Activated naive CD4-positive, alpha-beta T cell treated with Interleukin-2 at 50 U/mL for 16 hours (primary cell): ENCODE measurements around the gene SRGAP2C.
"Not testable (repeated sequence)": the region's sequence is repeated elsewhere in the genome, so short reads cannot be mapped to it uniquely, and the experiment has no call there.

Experiments
- DNase-seq: peaks from one replicate; pipeline ENCODE4 v3.0.0-alpha.2; 2020

SRGAP2C gene

DNA sequence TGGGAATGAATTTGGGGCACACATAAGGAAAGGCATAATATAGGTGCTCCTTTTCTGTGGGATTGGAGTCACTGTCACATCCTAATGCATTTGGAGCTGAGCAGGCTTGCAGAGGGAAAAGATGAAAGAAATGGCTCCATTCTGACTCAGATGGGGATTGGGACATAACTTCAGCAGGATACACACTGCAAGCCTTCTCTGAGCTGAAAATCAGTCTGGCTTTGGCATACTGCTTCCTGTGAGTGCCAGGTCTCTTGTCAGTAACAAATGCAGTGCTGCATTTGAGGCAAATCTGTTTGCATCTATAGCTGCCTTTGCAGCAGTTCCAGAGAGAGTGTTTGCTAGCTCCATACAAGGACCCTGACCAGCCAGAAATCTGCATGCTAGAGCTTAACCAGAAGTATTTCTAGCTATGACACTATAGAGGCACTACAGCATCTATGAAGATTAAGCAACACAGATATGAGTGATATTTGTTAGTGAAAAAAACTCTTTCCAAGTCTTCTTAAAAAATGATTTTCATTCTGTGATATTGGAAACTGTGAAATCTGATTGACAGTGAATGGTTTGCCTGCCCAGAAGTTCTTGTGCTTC lies 98.9 kb downstream of the SRGAP2C start:
- DNase-seq, result not testable (repeated sequence)

DNA sequence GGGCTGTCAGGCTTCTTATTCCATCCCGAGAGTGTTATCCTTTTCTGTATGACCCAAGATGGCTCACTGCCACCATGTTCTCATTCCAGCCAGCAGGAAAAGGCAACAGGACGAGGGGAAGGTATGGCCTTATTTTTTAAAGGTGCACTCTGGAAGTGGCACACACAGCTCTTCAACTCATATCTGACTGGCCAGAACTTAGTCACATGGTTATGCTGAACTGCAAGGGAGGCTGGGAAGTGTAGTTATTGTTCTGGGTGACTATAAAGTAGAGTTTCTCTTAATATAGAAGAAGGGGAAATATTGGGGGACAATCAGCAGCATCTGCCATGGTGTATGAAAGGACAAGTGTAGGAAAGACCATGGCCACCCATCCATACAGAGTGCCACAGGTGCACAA lies 107.8 kb downstream of the SRGAP2C start:
- DNase-seq, result not testable (repeated sequence)

DNA sequence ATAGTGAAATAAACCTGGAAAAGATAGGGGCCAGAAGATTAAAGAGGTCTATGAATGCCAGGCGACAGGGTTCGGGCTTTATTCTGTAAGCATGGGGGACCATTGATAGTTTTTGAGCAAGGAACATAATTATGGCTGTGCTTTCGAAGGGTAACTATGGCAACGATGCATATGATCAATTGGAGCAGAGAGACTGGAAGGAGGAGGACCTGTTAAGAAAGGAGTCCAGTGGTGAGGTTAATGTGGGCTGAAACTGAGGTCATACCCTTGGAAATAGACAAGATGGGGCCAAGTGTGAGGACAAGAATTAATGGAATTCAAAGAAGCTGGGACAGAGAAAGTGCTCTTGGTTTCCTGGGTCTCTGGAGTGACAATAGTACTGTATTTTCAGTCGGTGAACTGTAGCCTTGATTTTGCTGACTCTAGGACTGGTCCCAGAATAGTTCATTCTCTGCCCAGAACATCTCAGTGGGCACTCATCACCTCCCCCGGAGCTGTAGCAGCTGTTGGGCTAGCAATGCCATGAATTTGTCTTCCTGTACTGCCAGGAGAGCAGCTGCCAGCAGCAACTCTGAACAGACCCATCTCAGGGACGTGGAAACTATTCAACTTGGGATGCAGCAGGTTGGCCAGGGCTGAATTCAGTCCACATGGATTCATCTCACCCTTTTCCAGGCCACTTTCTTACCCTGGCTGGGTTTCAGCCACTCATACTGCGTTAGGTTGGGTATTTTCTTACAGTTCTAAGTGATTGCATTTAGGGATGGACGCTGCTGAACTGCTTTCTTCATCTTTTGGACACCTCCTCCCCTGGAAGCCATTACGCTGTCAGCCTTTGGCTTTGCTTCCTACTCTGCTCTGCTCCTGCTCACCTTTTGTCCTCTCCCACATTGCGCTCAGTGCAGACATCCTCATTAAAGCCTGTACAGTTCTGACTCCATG lies 108.8 kb downstream of the SRGAP2C start:
- DNase-seq, result not testable (repeated sequence)

DNA sequence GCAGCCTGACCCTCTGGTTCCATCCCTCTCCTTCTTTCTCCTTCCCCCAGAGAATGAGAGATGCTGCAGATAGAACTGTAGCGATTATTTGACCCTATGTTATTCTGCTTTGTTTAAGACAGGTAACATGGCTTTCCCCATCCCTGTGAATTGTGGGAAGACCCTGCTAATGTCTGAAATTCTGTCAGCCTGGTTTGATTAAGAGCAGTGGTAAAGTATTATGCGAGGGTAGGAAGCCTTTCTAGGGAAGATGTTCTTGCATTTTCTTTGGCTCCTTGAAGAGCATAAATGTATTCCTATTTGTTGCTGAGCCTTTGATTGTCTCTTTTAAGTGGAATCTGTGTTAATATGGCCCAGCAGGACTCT lies 109.4 kb downstream of the SRGAP2C start:
- DNase-seq, result not testable (repeated sequence)

DNA sequence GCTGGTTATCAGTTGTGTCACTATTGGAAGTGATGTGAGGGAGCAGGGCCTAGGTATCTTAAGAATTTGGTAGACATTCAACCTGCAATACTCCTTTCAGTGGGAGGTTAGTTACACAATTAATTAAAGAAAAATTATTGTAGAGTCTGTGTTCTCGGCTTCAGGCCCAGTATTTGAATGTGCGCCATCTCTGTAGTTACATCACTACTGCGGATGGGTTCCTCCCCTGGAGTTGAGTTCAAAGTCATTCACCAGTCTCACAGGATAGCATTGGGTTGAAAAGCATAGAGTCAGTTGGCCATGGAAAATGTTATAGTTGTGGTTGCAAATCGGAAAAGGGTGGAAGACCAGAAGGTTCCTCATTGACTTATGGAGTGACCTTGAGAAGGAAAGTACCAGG lies 111.8 kb downstream of the SRGAP2C start:
- DNase-seq, result not testable (repeated sequence)

DNA sequence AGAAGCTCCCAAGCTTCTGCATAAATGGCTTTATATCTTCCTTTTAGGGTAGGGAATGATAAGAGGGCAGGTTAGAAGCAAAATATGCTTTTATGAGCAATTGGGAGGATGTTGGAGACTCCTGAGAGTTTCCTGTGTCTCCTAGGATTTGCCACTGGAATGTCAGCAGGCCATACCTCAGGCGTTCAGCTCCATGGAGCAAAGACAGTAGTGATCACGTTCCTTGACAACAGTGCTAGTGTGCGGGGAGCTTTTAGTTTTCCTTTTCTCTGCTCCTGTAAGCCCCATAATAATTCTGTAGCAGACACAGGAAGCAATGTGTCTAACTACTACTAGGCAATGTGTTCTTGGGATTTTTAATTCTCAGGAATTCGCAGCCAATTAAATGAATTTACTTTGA lies 113.8 kb downstream of the SRGAP2C start:
- DNase-seq, result not testable (repeated sequence)

DNA sequence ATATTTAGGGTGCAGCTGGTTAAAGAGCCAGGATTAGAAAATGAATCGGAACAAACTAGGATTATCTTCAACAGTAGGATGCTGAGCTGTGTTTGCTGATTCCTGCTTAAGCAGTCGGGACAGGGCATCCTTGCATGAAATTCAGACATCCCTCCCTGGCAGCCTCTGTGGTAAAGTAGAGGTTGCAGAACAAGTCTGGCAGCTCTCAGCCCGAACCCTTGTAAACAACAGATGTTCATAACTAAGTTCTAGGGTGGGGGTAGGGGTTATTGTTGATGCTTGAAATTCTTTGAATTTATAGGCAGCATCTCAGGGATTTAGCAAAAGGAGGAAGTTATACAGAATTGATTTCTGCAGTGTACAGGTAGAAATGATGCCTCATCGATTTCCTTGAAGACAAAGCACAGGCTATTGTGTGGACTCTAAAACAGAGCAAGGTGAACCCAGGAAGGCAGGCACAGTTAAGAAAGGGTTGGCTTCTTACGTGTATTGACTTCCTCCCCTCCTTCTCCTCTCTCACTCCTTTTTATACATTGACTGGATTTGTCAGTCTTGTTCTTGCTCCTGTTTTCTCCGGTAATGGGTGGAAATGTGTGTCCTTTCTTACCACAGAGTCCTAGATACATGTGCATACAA lies 114.9 kb downstream of the SRGAP2C start:
- DNase-seq, result not testable (repeated sequence)

DNA sequence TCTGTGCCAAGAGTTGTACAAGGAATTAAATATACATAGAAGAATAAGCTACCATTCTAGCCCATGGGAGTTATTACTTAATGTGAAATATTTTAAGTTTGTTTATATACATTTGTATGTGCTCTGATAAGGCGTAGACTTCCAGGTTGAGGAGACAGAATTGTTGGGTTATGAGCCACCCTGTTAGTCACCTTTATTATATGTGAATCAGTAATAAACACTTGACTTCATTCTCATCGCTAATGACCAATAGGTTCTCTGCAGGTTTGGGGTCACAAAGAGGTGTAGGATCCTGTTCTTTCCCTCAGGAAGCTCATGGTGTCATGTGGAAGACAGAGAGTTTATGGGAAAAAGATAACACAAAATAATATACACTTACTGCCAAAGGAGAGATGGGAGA lies 117.1 kb downstream of the SRGAP2C start:
- not testable (repeated sequence) for DNase-seq

DNA sequence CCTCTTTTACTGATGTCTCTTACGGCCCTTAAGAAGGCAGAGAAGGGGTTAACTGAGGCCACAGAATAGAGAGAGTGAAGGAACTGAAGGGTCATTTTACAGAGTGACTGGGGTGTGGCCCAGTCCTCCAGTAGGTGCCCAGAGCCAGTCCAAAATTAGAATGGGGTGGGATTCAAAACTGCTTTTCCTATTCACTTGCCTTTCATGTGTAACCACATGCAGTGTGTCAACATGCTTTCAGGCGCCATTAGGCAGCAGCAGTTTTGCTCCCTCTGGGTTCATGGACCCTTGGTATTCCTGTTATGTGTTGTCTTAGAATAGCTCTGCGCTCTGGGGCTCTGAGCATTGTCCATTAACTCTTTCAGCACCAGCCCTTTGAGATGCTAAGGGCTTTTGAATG lies 123.0 kb downstream of the SRGAP2C start:
- DNase-seq, result not testable (repeated sequence)

DNA sequence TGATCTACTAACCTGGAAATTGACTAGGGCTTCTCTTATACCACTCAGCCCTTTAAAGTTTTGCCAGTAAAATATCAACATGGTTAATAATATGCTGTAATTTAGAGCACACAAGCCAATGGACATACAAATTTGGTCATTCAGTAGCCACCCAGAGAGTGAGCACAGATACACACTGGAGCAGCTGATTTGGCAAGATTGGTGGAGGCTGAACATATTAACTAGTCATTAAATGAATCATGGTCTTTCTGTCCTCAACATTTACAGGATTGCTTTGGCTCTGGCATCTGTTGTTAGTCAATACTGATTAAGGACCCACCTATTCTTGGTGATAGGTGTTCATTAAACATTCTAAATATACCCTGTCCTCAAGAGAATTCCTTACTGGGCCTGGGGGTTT lies 130.7 kb downstream of the SRGAP2C start:
- DNase-seq, result not testable (repeated sequence)

DNA sequence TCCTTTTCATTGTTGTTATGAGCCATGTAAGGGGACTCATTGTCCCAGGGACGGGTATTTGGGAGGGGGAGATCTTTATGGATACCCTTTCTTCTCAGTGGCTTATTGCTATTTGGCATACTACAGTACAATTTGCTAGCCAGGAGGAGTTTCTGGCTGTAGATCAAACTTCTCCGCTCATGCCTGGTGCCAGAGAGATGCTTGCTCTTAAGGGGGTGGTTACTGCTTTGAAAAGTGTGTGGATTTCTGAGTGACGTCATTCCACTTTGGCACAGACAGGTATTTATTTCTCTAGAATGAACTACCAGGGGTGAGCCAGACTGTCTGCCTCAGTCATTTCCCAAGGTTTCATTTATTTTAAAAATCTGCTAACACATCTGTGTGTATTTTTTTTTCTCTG lies 131.3 kb downstream of the SRGAP2C start:
- not testable (repeated sequence) for DNase-seq

DNA sequence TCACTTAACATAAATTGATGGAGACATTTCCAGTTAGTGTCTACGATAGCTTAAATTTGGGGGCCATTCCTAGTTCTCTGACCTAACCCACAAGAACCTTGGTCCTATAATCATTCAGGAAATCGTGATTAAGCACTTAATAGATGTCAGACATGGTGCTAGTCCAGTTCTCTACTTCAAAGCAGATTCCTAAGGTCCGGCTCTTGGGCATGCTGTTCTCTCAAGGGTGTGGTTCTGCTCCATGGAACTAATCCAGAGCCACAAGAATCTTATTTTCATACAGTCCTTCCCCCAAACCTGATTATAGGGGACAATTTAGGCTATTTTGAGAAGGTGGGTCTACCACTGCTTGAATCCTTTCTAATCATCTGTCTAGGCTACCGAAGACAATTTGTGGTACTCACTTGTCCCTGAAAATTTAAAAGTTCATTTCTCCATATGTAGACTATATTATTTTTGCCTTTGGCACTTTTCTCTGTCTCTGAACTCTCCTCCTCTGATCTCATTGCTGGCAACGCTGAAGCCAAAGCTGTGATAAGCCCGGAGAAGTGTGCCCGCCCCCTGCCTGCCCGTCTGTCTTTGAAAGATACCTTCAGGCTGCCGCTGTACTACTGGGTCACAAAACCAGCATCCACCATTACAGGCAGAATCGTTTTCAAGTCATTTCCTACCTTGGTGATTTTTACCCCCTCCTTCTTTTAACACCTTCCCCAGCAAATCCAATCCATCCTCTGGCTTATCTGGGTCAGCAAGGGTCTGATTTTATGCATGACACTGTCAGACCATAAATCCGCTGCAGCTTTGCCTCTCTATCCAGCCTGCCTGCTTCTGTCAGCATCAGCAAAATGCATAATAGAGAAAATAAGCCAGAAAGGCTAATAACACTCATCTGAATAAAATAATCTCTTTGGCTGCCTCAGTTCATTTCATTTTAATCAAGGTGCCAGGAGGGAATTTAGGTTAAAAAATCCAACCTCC lies 133.0 kb downstream of the SRGAP2C start:
- not testable (repeated sequence) for DNase-seq

DNA sequence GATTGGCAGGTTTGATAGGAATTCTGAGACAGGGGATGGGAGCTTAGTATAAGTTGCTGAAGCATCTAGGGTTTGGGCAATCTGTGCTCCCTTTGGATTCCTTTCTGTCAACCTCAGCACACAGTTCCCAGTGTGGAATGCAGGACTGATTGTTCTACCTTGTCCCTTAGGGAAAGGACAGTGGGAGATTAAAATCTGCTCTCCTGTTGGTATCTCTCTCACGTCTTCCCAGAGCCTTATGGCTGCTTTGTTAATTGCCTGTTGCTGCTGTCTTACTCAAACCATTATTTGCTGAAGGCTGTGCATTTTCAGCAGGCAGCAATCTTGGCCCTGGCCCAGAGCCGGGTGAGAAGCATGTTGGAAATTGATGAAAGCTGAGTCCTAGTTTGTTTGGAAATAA lies 133.9 kb downstream of the SRGAP2C start:
- not testable (repeated sequence) for DNase-seq

DNA sequence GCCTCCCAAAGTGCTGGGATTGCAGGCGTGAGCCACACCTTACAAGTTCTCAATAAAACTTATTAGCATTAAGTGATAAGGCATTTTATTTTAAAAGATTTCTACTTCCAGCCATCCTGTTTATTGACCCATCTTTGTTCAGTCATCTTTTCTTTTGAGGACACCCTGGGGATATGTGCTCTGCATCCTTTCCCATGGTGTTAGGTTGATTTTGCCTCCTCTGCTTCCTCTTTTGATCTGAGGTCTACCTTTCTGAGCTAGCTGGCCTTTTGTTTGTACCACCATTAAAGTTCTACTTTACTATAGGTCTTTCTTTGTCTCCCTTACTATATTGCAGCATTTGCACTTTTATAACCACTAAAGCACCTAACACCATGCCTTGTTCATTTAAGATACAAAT lies 136.9 kb downstream of the SRGAP2C start:
- not testable (repeated sequence) for DNase-seq

DNA sequence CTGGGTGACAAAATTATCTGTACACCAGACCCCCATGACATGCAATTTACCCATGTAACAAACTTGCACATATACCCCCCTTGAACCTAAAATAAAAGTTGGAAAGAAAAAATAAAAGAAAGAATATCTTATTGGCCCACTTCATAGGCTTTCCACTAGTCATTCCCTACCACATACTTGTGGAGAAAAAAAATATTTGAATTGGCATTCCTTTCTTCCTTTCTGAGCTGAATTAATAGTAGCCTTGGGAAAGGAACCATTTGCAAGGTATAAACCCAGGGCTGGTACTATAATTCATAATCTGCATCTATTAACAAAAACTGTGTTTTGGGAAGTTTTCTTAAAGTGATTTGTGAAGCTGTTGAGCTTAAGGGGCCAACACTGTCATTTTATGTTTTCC lies 140.0 kb downstream of the SRGAP2C start:
- not testable (repeated sequence) for DNase-seq

DNA sequence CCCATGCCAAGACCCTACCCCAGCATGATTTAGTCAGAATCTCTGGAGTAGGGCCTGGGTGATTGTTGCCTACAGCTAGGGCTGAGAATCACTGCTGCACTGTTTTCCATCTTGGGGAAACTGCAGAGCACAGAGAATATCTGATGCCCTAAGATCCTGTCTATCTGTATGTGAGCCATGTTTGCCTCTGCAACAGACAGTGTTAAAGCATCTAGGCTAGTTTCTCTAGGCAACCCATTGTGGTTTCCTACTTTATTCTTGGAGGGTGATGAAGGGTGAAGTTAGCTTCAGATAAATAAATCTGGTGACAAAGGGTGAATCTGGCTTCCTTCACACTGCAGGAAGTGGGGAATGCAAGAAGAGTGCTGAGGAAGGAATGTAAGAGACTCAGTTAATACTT lies 147.4 kb downstream of the SRGAP2C start:
- DNase-seq, result not testable (repeated sequence)

DNA sequence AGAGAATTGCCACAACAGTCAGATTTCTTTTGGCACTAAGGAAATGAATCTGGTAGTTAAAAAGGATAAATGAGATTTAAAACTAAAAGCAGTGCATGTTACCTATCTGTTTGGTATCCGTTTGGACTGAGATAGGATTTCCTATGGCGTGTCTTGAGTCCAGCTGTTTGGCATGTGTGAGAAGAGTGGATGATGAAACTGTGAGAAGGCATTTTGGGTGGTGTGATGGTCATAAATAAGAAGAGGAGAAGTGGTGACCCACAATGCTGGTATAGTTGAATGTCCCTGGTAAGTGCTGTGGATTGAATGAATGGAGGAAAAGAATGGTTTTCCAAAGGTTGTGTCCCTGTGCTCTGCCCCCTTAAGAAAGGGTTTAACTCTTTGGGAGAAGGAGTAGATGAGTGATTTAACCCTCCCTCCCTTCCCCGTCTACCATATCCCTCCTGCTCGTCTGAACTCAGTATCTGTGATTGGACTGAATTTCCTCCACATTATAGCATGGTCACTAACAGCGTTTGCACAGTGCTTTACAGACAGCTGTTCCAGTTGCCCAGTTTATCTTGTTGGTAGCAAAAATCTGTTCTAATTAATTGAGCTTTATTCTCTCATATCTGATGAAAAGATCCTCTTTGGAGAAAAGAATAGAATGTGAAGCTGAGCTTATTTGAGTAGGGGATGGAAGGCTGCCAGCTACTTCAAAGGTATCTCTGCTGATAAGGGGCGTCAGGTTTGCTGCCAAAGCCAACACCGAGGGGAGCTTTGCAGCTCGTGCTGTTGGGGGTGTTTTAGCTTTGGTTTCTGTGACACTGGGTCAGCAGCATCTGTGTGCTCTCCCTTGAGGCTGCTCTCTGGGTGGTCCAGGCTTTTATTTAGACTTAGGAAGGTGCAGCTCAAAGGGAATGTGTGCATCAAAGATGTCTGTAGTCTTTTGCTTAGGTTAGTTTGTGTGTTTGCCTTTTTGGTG lies 148.1 kb downstream of the SRGAP2C start:
- not testable (repeated sequence) for DNase-seq

DNA sequence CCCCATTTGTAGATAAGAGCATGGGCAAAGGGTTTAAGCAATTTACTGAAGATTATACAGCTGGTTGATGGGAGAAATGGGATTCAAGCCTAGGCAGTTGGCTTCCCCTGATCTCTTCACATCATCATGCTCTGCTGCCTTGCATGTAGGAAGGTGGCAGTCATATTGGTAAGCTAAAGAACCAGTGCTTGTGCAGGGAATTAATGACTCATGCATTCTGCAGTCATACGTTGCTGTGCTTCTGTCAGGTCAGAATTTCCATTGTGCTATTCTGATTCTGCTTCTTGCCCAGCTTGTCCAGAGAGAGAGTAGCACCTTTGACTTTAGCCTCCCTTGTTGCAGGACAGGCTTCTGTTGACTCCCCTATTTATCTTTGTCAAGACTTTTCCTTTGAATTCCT lies 153.2 kb downstream of the SRGAP2C start:
- not testable (repeated sequence) for DNase-seq

DNA sequence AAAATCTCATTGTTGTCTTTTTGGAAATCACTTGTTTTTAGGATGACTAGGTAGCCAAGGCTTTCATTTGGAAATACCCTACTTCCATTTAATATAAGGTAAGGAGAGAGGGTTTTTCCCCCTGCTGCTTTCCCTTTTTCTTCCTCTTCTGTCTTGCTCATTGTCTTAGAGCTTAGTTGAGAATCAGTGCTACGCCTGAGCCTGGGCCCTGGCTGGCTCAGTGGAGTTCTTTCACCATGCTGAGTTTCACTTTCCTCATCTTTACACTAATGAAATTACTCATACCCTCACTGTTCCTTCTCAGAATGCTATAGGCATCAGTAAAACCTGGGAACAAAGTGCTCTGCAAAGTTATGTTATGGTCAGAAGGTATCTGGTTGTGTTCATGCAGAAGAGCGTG lies 154.8 kb downstream of the SRGAP2C start:
- not testable (repeated sequence) for DNase-seq

DNA sequence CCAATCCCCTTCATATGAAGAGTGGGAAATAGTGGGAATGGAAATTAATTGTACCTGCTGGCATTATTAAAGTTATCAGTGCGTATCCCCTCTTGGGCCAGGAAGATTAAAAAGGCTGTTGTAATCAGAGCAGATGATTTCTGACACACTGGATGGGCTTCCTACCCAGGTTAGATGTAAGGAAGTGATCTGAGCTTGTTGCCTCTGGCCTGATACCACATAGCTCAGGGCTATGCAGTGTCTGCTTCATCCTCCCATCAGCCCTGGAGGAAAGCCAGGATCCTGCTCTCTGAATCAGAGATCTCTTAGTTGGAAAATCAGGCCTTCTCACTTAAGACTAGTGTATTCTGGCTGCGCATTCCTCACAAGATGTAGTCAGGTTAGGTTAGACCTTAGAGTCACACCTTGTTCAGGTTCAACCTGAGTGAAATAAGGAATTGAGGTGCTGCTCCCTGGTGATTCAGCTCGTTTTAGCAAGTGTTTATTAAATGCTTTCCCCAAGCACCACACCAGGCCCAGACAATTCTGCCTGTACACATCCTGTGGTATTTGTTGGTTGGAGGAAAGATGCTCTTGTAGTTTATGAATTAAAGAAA lies 158.6 kb downstream of the SRGAP2C start:
- DNase-seq, result not testable (repeated sequence)

DNA sequence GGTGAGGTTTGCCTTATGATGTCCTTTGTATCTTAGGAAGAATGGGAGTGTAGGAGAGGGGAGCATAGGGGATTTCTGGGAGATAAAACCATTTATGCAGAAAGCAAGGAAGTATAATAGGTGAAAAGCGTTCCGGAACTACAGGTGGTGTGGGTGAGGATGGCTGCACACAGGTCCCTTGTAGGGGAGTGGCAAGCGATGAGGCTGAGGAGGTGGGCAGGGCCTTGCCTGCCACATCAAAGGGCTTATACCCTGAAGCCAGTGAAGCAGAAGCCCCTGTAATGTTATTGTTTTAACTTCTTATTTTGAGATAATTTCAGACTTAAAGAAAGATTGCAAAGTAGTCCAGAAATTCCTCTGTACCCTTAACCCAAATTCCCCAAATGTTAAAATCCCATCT lies 159.6 kb downstream of the SRGAP2C start:
- not testable (repeated sequence) for DNase-seq
